T-helper 1 cell treated with Interleukin-12 subunit alpha and Interleukin-12 subunit beta and Interleukin-4 antibody, amounts not matched to agents 30 ng/mL and 1 ng/mL, for 36 hours (primary cell): ENCODE measurements around the gene NUDT5. TPM values are rescaled to one million over a fixed set of nuclear protein-coding genes. Genes with fewer than 3 reads are reported as not detected.
"Not testable (repeated sequence)": the region's sequence is repeated elsewhere in the genome, so short reads cannot be mapped to it uniquely, and the experiment has no call there.

Experiments
- intact Hi-C: fragments of 100-400 bp; cut with micrococcal nuclease; formaldehyde crosslinking; loops from one replicate; pipeline ENCODE4 v1.15.1; 2024
- total RNA-seq: library from RNA; stranded (reverse); gene quantifications from 2 replicates; pipeline ENCODE4 v1.2.3, GENCODE V29; 2022

Gene NUDT5
- 97.3 and 105 TPM in 2 replicates for total RNA-seq

DNA sequence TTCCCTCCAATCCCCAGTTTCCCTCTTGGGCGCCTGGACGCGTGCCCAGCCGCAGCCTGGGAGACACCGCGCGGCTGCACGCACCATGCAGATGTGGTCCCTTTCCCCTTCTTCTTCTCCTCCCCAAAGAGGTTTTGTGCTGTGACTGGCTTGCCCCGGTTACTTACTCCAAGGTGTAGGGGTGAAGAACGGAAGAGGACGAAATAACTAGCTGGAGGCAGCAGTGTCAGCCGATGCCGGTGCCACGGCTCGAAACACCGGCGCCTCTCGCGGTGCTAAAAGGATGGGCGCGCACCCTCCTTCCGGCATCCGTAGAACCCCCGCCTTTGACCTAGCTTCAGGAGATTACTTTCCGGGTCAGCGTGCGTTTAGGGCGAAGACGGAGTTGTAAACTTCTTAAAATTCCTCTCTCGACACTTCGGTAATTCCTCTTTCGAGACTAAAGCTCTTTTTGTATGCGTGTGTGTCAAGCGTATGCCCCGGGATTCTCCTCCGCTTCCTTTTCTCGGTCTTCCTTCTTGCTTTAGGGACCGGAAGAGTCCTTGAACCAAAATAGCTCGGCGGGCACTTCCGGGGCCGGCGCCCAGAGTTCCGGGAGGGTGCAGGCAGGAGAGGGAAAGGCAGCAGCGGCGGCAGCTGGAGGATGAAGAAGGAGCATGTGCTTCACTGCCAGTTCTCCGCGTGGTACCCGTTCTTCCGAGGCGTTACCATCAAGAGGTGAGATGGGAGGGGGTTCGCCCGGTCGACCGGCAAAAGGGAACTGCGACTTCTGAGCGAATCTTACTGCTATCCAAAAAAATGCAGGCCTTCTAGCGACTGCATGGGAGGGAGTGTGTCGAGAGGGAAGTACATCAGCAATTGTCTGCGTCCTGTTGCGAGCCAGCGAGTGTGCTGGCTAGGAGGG, at the start of gene NUDT5, which contains the start of gene CDC123:
NUDT5 (minus strand) TSS at position 289 of the 904 bp plus-strand sequence. CDS start 9,600 bp downstream, outside the sequence.
CDC123 (plus strand) TSS at position 586 of the 904 bp plus-strand sequence; CDS start at position 644, 58 bp downstream.
- intact Hi-C loops: loop anchor here (1.0 to 10.0 kb wide), 16 partner anchors 15 to 1599 kb away; partner anchors contain the start of genes CAMK1D, DHTKD1, MCM10 and OPTN

DNA sequence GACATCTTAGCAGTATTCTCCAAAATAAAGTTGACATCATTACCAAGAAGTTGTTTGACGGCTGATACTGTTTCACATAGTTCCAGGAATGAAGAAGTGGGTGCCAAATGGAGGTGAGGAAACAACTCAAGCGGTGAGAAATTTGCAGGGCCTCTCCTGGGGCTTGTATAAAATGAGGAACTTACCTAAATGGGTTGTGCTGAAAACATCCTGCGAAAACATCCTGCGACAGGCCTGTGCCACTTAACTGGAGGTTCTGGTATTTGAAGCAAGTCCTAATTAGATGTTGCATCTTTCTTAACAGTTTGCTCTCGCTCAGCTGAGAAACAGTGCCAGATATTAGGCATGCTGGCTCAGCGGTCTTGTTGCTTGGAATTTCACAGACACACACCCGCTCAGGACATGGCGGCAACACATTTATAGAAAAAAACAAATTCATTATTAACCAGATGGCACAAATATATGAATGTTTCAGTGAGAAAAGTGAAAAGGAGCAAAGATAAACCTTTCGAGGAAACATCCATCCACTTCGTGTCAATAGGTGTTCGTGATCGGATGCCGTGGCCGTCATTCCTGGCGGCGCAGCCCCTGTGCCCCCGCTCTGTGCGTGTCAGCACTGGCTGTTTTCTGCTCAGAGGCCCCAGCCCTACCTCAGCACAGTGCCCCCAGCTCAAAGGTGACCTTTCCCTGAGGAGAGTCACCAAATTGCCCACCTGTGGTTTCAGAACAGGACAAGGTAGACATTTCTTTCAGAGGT, 48.4 kb upstream of the NUDT5 start:
- intact Hi-C loops: no loop called here

DNA sequence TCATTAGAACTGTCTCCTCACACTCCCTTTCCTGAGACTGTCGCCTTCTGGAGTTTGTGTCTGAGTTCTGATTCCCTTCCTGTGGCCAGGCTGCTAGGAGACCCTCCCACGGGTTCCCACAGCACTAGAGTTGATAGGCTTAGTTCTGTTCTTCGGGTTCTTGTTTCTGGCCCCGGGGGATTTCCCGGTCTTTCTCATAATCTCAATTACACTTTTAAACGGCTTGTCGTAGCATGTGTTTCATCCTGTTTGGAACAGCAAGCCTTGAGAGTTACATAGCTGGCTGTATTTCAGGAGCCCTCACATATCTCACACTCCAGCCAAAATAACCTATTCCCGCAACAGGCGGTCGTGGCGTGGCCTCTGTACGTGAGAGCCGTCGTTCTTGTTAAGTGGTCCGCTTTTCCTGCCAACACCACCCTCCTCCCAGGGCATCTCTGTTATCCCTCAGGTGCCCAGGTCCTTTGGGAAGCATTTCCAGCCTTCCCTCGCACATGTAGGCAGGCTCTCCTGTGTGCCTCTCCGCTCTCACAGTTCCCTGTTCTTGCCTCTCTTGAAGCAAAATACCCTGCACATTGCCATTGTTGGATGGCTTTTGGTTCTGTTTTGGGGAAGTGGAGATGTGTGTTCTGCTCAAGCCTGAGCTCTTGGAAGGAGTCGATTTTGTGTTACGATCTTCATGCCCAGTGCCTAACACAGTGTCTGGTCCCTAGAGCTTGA, 46.3 kb upstream of the NUDT5 start:
- intact Hi-C loops: no loop called here

DNA sequence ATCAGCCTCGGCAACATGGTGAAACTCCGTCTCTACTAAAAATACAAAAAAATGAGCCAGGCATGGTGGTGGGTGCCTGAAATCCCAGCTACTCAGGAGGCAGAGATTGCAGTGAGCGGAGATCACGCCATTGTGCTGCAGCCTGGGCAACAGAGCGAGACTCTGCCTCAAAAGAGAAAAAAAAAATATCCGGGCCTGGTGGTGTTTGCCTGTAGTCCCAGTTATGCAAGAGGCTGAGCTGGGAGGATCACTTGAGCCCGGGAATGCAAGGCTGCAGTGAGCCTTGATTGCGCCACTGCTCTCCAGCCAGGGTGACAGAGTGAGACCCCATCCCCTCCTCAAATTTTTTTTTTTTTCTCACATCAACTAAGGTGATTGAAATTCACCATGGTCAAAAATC, 43.1 kb upstream of the NUDT5 start:
- intact Hi-C loops: no loop called here

DNA sequence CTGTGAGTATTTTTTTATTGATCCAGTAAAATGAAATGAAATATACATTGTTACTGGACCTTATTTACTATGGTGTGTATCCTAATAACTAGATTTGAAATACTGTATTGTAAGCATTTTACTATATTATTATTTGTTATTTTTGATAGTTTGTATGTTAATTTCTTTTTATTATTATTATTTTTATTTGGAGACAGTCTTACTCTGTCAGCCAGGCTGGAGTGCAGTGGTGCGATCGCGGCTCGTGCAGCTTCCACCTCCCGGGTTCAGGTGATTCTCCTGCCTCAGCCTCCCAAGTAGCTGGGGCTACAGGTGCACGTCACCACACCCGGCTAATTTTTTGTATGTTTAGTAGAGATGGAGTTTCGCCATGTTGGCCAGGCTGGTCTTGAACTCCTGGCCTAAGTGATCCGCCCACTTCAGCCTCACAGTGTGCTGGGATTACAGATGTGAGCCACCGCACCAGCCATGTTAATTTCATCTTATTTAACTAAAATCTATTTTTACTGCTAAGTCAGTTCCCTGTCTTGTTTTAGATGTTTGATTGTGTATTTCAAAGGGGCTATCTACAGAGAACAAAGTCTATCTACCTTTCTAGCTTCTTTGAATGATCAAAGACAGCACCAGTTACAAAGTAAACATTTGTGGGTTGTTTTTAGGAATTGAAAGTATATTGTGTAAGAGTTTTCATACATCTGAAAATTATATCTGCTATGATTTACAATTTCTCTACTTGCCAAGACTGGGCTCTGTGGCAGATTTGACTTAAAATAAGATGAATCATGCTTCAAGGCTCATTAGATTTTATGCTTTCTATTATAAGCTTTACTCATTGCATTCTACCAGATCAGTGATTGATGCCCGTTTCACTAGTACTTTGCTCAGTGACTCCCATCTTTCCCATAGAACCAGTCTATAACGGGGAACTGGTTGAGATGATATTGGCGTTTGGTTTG, 41.9 kb upstream of the NUDT5 start:
- intact Hi-C loops: no loop called here

DNA sequence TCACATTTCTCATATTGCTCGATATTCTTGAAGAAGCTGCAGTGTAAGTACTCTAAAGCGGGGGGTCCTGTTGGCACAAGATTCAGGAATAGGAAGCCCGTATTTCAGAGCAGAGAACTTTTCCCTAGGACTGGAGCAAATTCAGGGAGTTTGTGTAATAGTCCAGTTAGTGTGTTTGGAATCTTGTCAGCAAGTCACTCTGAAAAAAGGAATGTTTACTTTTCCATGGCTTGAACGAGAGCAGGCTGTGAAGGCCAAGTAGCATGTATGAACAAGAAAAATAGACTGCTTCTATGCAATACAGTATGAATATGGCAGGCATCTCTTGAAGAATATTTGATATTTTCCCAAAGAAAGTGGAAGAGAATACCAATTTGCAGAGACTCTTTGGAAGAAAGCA, 40.1 kb upstream of the NUDT5 start:
- intact Hi-C loops: no loop called here

DNA sequence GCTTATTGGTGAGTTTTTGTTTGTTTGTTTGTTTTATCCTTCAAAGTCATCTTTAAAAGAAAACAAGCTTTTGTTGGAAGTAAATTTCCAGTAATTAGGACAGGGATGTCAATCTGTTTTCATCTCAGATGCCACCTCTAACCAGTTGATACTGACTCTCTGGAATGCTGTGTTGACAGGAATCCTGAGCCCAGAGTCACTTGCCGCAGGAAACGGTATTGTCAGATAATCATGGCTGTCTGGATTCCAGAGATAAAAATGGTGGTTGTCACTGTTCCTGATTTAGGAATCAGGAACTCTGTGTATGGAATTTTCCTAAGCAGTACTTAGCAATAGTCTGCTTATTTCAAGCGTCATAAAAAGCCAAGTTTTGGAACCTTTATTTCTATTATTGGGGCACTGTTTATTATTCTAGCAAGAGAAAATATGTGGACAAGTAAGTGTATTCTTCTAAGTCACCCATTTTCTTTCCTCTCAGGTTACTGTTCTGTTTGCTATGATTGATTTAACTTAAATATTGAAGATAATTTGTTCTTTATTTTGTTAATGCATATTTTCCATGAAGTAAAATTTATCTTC, 39.5 kb upstream of the NUDT5 start:
- intact Hi-C loops: no loop called here

DNA sequence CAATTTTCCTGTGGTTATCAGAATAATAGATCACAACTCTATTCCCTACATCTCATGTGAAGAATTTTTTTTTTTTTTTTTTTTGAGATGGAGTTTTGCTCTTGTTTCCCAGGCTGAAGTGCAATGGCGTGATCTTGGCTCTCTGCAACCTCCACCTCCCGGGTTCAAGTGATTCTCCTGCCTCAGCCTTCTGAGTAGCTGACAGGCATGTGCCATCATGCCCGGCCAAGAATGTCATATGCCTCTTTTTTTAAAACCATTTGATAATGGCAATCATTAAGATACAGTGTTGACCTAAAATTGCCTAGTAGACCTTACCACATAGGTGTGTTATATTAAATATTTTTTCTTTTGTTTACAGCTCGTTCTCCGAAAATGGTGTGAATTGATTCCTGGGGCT, 39.0 kb upstream of the NUDT5 start:
- intact Hi-C loops: not testable (repeated sequence)

DNA sequence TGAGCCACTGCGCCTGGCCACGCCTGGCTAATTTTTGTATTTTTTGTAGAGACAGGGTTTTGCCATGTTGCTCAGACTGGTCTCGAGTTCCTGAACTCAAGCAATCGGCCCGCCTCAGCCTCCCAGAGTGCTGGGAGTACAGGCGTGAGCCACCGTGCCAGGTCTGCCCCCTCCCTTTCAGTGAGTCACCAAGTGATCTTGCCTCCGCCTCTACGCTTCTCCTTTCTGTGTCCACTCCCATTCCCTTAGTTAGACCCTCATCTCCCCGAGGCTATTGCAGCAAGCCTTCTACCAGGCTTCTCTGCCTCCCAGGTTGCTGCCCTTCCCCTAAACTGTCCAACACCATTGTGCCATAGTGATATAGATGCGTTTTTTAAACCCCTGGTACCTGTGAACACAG, 33.2 kb upstream of the NUDT5 start:
- intact Hi-C loops: no loop called here

DNA sequence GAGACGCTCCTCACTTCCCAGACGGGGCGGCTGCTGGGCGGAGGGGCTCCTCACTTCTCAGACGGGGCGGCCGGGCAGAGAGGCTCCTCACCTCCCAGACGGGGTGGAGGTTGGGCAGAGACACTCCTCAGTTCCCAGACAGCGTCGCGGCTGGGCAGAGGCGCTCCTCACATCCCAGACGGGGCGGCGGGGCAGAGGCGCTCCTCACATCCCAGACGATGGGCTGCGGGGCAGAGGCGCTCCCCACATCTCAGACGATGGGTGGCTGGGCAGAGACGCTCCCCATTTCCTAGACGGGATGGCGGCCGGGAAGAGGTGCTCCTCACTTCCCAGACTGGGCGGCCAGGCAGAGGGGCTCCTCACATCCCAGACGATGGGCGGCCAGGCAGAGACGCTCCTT, 30.7 kb upstream of the NUDT5 start:
- intact Hi-C loops: not testable (repeated sequence)

DNA sequence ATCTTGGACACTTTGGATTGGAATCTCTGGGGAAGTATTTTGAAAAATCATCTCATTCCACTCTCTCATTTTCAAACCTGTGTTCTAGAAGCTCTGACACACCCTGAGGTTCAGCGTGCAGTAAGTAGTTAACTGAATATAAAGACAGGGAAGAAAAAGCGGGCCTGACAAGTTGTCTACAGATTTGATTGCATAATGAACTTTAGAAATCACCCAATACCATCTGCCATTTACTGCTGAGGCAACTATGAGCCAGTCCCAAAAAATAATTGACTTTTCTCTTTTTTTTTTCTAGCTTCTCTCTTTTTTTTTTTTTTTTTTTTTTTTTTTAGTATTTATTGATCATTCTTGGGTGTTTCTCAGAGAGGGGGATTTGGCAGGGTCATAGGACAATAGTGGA, 29.8 kb upstream of the NUDT5 start:
- intact Hi-C loops: no loop called here

DNA sequence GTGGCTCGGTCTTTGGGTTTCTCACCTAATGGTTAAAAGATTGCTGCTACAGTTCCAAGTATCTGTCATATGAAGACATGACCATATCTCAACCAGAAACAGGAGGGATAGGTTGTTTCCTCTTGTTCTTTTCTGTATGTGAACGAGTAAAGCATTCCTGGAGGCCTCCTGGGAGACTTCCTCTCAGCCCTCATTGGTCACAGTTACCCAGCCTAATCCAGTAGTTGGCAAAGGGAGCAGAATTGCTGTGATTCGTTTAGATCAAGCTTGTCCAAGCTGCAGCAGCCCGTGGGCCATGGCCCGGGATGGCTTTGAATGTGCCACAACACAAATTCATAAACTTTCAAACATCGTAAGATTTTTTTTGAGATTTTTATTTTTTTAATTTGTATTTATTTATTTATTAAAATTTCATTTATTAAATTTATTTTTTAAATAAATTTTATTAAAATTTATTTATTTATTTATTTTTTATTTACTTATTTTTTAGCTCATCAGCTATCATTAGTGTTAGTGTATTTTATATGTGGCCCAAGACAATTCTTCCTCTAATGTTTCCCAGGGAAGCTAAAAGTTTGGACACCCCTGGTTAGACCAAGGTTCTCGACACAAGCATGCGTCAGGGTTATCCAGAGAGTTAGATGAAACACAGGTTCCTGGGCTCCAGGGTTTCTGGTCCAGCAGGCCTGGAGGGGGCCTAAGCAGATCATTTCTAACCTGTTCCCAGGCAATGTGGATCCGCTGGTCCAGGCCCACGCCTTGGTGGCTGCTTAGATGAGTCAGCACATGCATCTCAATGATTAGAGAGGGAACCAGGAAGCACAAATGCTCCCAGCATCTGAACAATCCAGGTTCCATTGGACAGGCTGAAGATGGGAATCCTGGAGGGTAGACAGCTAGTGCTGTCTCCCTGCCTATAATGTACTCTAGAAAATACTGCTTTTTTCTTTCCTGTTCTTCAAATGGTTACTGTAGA, 25.9 kb upstream of the NUDT5 start:
- intact Hi-C loops: no loop called here

DNA sequence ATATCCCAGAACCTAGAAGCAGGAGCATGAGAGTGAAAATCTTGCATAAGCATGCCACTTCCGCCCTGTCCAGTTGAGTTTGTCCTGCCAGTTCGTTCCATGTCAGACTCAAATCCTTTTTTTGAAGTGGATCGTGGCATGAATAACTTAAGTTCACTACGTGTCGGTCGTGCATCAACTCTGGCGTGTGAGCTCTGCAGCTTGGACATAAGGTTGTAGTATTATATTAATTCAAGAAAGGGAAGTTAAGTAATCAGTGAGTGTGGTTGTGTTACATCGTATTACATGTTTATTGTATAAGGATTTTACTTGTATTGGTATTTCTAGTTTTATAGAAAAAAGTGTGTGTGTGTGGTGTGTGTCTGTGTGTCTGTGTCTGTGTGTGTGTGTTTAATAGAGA, 23.3 kb upstream of the NUDT5 start:
- intact Hi-C loops: no loop called here

DNA sequence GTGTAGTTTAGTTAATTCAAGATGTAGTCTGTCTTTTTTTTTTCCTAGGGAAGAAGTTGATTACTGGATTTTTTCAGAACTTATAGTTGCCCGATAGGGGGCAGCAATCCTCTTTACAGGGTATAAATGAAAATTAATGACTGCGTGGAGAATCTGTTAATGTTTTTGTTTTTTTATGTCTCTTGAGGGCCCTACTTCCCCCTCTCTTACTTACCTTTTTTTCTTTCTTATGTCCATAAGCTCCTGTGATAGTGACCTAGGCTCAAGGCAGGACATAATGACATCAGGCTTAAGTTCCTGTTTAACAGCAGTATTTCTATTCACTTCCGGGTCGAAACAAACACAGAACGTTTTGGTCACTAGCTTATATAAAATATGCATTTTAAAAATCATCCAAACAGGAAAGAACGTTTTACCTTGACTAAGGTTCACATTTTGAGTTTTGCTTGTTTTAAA, 19.1 kb upstream of the NUDT5 start:
- intact Hi-C loops: loop anchor here (1.0 kb wide), 4 partner anchors 19 to 688 kb away; partner anchors contain the start of gene NUDT5

DNA sequence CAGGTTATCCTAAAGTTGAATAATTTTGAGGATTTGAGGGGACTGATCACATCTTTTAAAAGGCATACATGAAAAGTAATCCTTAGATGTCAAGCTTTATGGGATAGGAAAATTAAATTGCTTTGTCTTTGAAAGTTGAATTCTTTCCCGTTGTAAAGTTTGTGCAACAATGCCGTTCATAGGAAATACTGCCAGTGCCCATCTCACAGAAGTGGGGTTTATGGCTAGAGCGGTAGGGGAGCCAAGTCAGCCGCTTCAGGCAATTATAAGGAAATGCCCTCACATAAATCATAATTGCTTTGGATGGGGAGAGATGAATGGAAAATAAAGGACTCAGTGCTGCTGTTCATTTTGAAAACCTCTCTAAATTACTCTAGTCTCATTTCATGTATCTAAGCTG, 18.4 kb upstream of the NUDT5 start:
- intact Hi-C loops: loop anchor here (1.0 kb wide), 4 partner anchors 19 to 688 kb away; partner anchors contain the start of gene NUDT5

DNA sequence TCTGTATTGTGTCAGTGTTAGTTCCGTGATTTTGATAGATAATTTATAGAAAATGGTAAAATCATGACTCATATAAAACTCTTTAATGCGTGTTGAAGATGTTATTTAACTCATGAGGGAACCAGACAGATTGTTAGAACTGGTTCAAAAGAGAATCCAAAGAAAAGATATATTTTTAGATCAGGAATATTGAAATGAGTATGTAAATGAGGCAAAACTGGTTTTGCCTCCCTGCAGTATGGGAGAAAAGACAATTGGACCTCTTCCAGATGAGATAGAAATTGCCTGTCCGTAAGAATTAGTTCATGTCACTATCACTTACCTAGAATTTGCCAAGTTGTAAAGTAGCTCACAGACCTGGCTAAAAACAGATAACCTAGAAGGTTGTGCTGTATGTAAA, 17.9 kb upstream of the NUDT5 start:
- intact Hi-C loops: loop anchor here (1.0 kb wide), 4 partner anchors 18 to 689 kb away; partner anchors contain the start of gene NUDT5

DNA sequence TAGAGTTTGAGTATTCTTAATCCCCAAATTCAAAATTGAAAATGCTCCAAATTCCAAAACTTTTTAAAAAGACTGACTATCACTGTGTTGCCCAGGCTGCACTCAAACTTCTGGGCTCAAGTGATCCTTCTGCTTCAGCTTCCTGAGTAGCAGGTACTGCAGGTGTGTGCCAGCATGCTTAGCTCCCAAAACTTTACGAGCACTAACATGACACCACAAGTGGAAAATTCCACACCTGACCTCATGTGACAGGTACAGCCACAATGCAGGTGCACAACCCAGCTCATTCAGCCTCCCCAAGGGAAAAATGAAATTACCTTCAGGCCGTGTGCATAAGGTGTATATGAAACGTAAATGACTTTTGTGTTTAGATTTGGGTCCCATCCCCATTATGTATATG, 16.8 kb upstream of the NUDT5 start:
- intact Hi-C loops: no loop called here

DNA sequence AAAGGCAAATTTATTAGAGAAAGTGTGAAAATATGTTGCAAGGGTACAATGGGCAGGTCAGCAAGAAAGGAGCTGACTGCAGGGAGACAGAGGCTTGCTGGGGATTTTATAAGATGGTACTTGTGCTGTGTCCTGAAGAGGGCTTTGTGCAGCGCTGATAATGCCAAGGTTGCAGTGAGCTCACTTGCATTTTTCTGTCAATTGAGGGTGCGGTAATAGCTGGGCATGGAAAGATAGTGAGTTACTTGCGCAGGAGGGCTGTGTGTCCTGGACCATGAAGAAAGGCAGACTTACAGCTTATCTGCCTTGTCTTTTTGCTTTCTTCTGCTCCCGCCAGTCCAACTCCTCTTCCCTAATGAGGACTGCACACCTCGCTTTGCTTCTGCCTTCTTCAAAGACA, 12.8 kb upstream of the NUDT5 start:
- intact Hi-C loops: no loop called here
